H1 (cell line): ENCODE results near the gene ANXA6. TPM values are rescaled to one million over a fixed set of nuclear protein-coding genes. Genes with fewer than 3 reads are reported as not detected.

Experiments used
- CTCF ChIA-PET: fragments of 300-600 bp; sonication (Branson Sonifier 250); formaldehyde crosslinking; loops from one replicate; lab custom pipeline; 2021; ENCODE audit not compliant: partially characterized antibody; lab: Charles Lee
- POLR2A ChIA-PET: fragments of 300-600 bp; sonication (Branson Sonifier 250); formaldehyde crosslinking; loops from one replicate; lab custom pipeline; 2021; ENCODE audit warnings: inconsistent platforms; ENCODE audit not compliant: partially characterized antibody; lab: Charles Lee
- DNase-seq, 2 experiments: peaks; one replicate each; pipeline versions ENCODE4 v3.0.0 to v3.0.0-alpha.2; 2010 to 2022; ENCODE audit warnings: low spot score in 2 of 2, low read depth in 1 of 2, mixed read lengths in 1 of 2
- FAIRE-seq: peaks from 2 replicates; lab custom pipeline; 2011; peaks lifted over from hg19 to GRCh38; lab: Jason Lieb, UNC
- H2AFZ ChIP-seq: 2 replicates; pipeline ENCODE4 v1.8.1; 2012; ENCODE audit warnings: low read length, inconsistent platforms
- H2AK5ac ChIP-seq: 2 replicates; pipeline ENCODE4 v1.6.1; 2013; ENCODE audit warnings: low read depth, low read length
- H2BK120ac ChIP-seq: replicated peaks from 2 replicates; pipeline ENCODE3; 2013; ENCODE audit warnings: low read depth, low read length, inconsistent platforms
- H2BK12ac ChIP-seq: 2 replicates; pipeline ENCODE4 v1.6.1; 2013; ENCODE audit warnings: low read depth, low read length
- H2BK15ac ChIP-seq: 2 replicates; pipeline ENCODE4 v1.6.1; 2013; ENCODE audit warnings: low read length
- H2BK20ac ChIP-seq: 2 replicates; pipeline ENCODE4 v1.6.1; 2013; ENCODE audit warnings: low read length
- H2BK5ac ChIP-seq: 2 replicates; pipeline ENCODE4 v1.6.1; 2013; ENCODE audit warnings: low read depth, low read length
- H3K14ac ChIP-seq: 2 replicates; pipeline ENCODE4 v1.6.1; 2013; ENCODE audit warnings: inconsistent platforms; ENCODE audit not compliant: insufficient read length
- H3K18ac ChIP-seq: 2 replicates; pipeline ENCODE4 v1.6.1; 2013; ENCODE audit warnings: low read length; ENCODE audit errors: extremely low read depth
- H3K23ac ChIP-seq: 2 replicates; pipeline ENCODE4 v1.6.1; 2013; ENCODE audit warnings: inconsistent platforms; ENCODE audit not compliant: insufficient read length
- H3K23me2 ChIP-seq: 2 replicates; pipeline ENCODE4 v1.6.1; 2013; ENCODE audit warnings: low read depth, low read length
- H3K27ac ChIP-seq: 2 replicates; pipeline ENCODE4 v1.6.1; 2011; ENCODE audit warnings: low read depth, low read length, inconsistent platforms
- H3K27me3 ChIP-seq, 4 experiments: replicated peaks in 1 of 4; 1 replicate in 1 of 4; 2 replicates in 3 of 4; pipeline versions ENCODE4 v1.6.1 to v1.8.1; 2011 to 2013; ENCODE audit warnings: low read length in 3 of 4, mild to moderate bottlenecking in 3 of 4, inconsistent platforms in 2 of 4, mixed read lengths in 2 of 4, moderate library complexity in 1 of 4; ENCODE audit not compliant: control insufficient read depth in 3 of 4, insufficient read depth in 3 of 4; ENCODE audit errors: extremely low read depth in 1 of 4
- H3K36me3 ChIP-seq, 4 experiments: 2 replicates each; pipeline versions ENCODE4 v1.6.1 to v1.8.1; 2011 to 2013; ENCODE audit warnings: mild to moderate bottlenecking in 4 of 4, low read length in 3 of 4, moderate library complexity in 2 of 4, control low read depth in 1 of 4, inconsistent platforms in 1 of 4; ENCODE audit not compliant: insufficient read depth in 4 of 4, control insufficient read depth in 2 of 4
- H3K4ac ChIP-seq: replicated peaks from 2 replicates; pipeline ENCODE3; 2013; ENCODE audit warnings: low read length, low read depth, mixed read lengths, inconsistent platforms; ENCODE audit not compliant: insufficient read length
- H3K4me1 ChIP-seq, 4 experiments: replicated peaks in 1 of 4; 1 replicate in 1 of 4; 2 replicates in 3 of 4; pipeline versions ENCODE4 v1.6.1 to v1.8.1; 2011 to 2013; ENCODE audit warnings: low read length in 3 of 4, inconsistent platforms in 2 of 4, mixed read lengths in 1 of 4; ENCODE audit not compliant: insufficient read depth in 4 of 4, control insufficient read depth in 3 of 4
- H3K4me2 ChIP-seq, 2 experiments: 2 replicates each; pipeline versions ENCODE4 v1.6.1 to v1.8.1; 2011 to 2013; ENCODE audit warnings: low read depth in 2 of 2, low read length in 2 of 2, control low read depth in 1 of 2, inconsistent platforms in 1 of 2, mild to moderate bottlenecking in 1 of 2; ENCODE audit not compliant: insufficient read depth in 1 of 2
- H3K4me3 ChIP-seq, 4 experiments: fragments of 200-600, 300-600 bp in 1 of 4; sonication (generic), shearing (Covaris generic), sonication (Bioruptor Twin) in 1 of 4; 2 replicates each; pipeline versions ENCODE4 v1.5.1 to v1.8.1; 2011 to 2016; ENCODE audit warnings: low read length in 4 of 4, low read depth in 3 of 4, control low read depth in 2 of 4, inconsistent platforms in 2 of 4, mild to moderate bottlenecking in 2 of 4, mixed read lengths in 1 of 4, moderate library complexity in 1 of 4; ENCODE audit not compliant: insufficient read depth in 2 of 4; ENCODE audit errors: extremely low read depth in 1 of 4
- H3K56ac ChIP-seq: replicated peaks from 2 replicates; pipeline ENCODE3; 2013; ENCODE audit warnings: low read depth, mild to moderate bottlenecking, mixed read lengths, low read length, inconsistent platforms; ENCODE audit not compliant: insufficient read length
- H3K79me1 ChIP-seq: 2 replicates; pipeline ENCODE4 v1.6.1; 2013; ENCODE audit warnings: low read depth, low read length, control low read depth
- H3K79me2 ChIP-seq, 2 experiments: 2 replicates each; pipeline versions ENCODE4 v1.6.1 to v1.8.1; 2012 to 2013; ENCODE audit warnings: low read length in 2 of 2, mild to moderate bottlenecking in 2 of 2, inconsistent platforms in 1 of 2; ENCODE audit not compliant: insufficient read depth in 2 of 2, control insufficient read depth in 1 of 2
- H3K9ac ChIP-seq, 4 experiments: replicated peaks in 1 of 4; 1 replicate in 1 of 4; 2 replicates in 3 of 4; pipeline versions ENCODE4 v1.6.1 to v1.8.1; 2011 to 2013; ENCODE audit warnings: low read depth in 3 of 4, low read length in 3 of 4, control low read depth in 2 of 4, mild to moderate bottlenecking in 2 of 4, moderate library complexity in 2 of 4, inconsistent platforms in 1 of 4; ENCODE audit errors: extremely low read depth in 1 of 4
- H3K9me3 ChIP-seq, 2 experiments: 2 replicates each; pipeline versions ENCODE4 v1.6.1 to v1.8.1; 2012 to 2013; ENCODE audit warnings: mild to moderate bottlenecking in 2 of 2, moderate library complexity in 2 of 2, control low read depth in 1 of 2, inconsistent platforms in 1 of 2, low read depth in 1 of 2, low read length in 1 of 2, mixed read lengths in 1 of 2; ENCODE audit not compliant: insufficient read depth in 2 of 2
- H4K20me1 ChIP-seq, 2 experiments: replicated peaks in 1 of 2; 2 replicates each; pipeline versions ENCODE3 to v1.8.1; 2011 to 2013; ENCODE audit warnings: inconsistent platforms in 2 of 2, low read length in 2 of 2, mild to moderate bottlenecking in 1 of 2; ENCODE audit not compliant: insufficient read depth in 2 of 2, control insufficient read depth in 1 of 2
- H4K5ac ChIP-seq: 2 replicates; pipeline ENCODE4 v1.6.1; 2013; ENCODE audit warnings: low read length, low read depth, mixed read lengths, inconsistent platforms; ENCODE audit not compliant: insufficient read length
- H4K8ac ChIP-seq: 2 replicates; pipeline ENCODE4 v1.8.0; 2013; ENCODE audit warnings: mild to moderate bottlenecking, moderate library complexity, low read length, inconsistent platforms; ENCODE audit not compliant: insufficient read depth; ENCODE audit errors: extremely low read depth
- H4K91ac ChIP-seq: replicated peaks from 2 replicates; pipeline ENCODE3; 2013; ENCODE audit warnings: low read length, mixed read lengths, inconsistent platforms; ENCODE audit not compliant: insufficient read length
- WGBS, 2 experiments: shearing (Covaris generic) in 1 of 2; methylation state at CpG; one replicate each; pipeline versions ENCODE4 v1.1.6 to v1.1.7; 2013 to 2015; ENCODE audit warnings: low lambda C conversion rate in 2 of 2, mixed read lengths in 2 of 2, inconsistent platforms in 1 of 2, low coverage in 1 of 2, missing lambda C conversion rate in 1 of 2; ENCODE audit not compliant: insufficient replicate concordance in 2 of 2, insufficient coverage in 1 of 2, insufficient read length in 1 of 2; ENCODE audit errors: extremely low coverage in 1 of 2, missing lambda C conversion rate in 1 of 2; 5-methylcytosine and 5-hydroxymethylcytosine counted together
- polyA plus RNA-seq, 7 experiments: library from polyadenylated mRNA; depleted of rRNA in 3 of 7; stranded (reverse) in 5 of 7; unstranded in 2 of 7; fragments of >200 nt in 5 of 7; fragments of 200-250 nt in 2 of 7; gene quantifications; 1 replicate in 5 of 7; 2 replicates in 1 of 7; 4 replicates in 1 of 7; pipeline versions ENCODE4 v1.2.1 to v1.2.3, GENCODE V29; 2011 to 2013; ENCODE audit warnings: missing spikeins in 2 of 7, mixed read lengths in 2 of 7
- total RNA-seq: library from RNA; stranded (reverse); fragmentation: NEBNext Ultra II Directional; extraction: Animal tissue kit (Norgen Biotek cat#: 25700); gene quantifications from 2 replicates; pipeline ENCODE4 v1.2.1, GENCODE V29; 2021

Gene ANXA6
- total and polyA plus RNA-seq, 2 of the 8 experiments (the other 6 are each of a cell fraction or from before 2014, with no cell fraction given), result 61.3 to 78.6 TPM

DNA sequence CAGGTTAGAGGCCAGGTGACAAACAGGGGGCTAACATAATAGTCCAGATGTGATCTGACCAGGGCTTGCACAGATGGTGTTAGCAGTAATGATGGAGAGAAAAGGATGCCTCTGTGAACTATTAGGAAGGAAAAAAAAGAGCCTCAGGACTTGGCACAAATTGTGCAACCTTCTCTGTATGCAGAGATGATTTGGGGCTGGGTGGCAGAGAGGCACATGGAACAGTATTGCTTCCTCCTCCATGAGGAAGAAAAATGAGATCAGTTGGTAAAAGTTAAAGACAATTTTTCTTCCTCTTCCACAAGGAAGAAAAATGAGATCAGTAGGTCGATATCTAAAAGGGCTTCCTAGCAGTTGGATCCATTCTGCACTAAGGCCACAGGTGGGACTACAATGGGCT lies 13.9 kb upstream of the ANXA6 start:
- Histone ChIP-seq H4K8ac (no peak overlapping the region), H3K4me2 (no peak overlapping the region), H3K36me3 (no peaks in the 10 kb centered on the region), H3K4me3 (no peak overlapping the region), H2BK15ac (no peak overlapping the region), H4K20me1 (no peaks in the 10 kb centered on the region), H2BK120ac (no peak overlapping the region), H3K79me2 (no peaks in the 10 kb centered on the region), H3K79me1 (no peaks in the 10 kb centered on the region), H3K14ac (no peak overlapping the region), H2BK12ac (no peak overlapping the region), H3K9me3 (no peaks in the 10 kb centered on the region), H3K56ac (no peak overlapping the region), H3K4ac (no peak overlapping the region), H3K27ac (no peak overlapping the region), H2BK5ac (no peak overlapping the region), H2BK20ac (no peak overlapping the region), H4K5ac (no peak overlapping the region), H3K4me1 (peaks cover 0 to 11% (median 0%) of the 10 kb centered on the region in 4 experiments; a peak in 1 of 7 replicates), H3K23me2 (no peaks in the 10 kb centered on the region), H3K27me3 (no peaks in the 10 kb centered on the region), H2AK5ac (no peak overlapping the region), H2AFZ (no peak overlapping the region), H3K18ac (no peak overlapping the region), H3K9ac (no peak overlapping the region), H3K23ac (no peak overlapping the region), H4K91ac (no peak overlapping the region)
- no peak for DNase-seq
- no peak for FAIRE-seq
- POLR2A ChIA-PET, result no interaction called here
- WGBS, 2 experiments, result 76% methylated on average over 1 of the region's 1 CpG; no CpG with 5 or more reads in 1 of the 2 experiments
- CTCF ChIA-PET, result interaction anchor here (0.7 to 20.0 kb wide), 6 partner anchors 8 to 120 kb away, joined by 3 to 810 read pairs (median 5); no protein-coding TSS in a partner anchor
